Inferior parietal cortex (tissue), 1 donor: ENCODE measurements around the gene ABHD14A.

ENCODE experiments used
- DNase-seq: peaks from one replicate; pipeline ENCODE4 v3.0.0-alpha.2; 2016; ENCODE audit errors: extremely low spot score

Gene ABHD14A

GRCh38 chr3:51957520-51958205 is 17.2 kb upstream of the ABHD14A start:
- no peak for DNase-seq

GRCh38 chr3:51958603-51959521 is 16.0 kb upstream of the ABHD14A start:
- DNase-seq: no peak

DNA sequence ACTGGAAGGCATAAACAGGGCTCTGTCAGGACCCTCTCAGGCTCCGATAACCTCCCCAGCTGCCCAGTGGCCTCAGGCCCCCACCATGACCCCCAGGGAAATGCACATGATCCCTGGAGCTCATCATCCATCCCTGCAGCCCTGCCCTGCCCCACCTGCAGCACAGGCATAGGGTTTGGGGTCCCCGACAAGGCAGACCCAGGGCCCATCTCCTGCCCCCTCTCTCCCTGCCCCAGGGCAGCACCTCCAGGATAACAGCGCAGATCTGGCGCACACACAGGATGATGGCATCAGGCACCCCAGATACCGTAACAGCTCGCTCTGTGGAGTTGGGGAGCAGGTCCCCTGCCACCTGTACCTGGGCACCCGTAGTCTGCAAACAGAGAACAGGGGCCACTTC is 15.2 kb upstream of the ABHD14A start:
- no peak for DNase-seq

DNA sequence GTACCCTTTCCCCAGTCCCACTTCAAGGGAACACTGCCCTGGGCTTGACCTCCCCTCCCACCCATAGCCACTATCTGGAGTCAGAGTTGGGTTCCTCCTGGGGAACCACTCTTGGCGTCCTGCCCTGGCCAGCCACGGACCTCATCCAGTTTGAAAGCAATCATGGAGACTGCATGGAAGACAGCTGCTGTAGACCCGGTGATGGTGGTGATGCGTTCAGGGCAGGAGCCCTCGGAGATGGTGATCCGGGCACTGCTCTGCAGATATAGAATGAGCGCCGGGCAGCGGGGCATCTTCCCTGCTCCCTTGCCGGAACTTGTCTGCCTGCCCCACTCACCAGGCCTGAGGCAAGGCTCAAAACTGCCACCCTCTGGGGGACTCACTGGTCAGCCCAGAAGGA is 14.5 kb upstream of the ABHD14A start:
- no peak for DNase-seq

GRCh38 chr3:51961011-51961410 is 13.9 kb upstream of the ABHD14A start:
- no peak for DNase-seq

- no peak for DNase-seq
Measured at GRCh38 chr3:51961602-51962569, 13.0 kb upstream of the ABHD14A start.

DNA sequence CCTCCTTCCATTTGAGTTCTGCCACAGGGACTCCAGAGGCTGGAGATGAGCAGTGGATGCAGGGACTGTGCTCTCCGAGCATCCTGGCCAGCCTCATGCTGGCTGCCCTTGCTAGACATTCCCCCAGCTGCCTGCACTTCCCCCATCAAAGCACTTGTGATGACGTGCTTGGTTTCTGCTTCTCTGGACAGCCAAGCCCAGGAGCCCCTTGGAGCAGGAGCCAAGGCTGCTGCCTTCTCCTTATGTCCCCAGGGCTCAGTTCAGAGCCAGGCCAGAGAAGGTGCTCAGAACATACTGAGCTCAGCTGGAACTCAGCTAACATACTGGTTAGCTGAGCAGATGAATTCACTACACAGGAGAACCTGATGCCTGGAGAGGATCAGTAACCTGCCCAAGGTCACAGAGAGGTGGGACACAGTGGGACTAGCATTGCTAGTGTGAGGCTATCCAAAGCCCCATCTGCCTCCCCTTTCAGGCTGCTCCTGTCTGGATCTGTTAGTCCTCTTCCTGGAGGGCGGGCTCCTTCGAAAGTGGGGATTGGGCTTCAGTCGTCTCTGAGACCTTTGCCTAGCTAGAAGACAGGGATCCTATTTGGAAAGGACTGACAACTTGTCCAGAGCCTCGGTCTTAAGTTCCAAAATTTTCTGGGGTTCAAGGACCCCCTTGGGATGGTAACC is 11.9 kb upstream of the ABHD14A start:
- DNase-seq: no peak

GRCh38 chr3:51963951-51964451 is 10.9 kb upstream of the ABHD14A start:
- DNase-seq: no peak

- no peak for DNase-seq
Measured at GRCh38 chr3:51964521-51964920, 10.3 kb upstream of the ABHD14A start.

DNA sequence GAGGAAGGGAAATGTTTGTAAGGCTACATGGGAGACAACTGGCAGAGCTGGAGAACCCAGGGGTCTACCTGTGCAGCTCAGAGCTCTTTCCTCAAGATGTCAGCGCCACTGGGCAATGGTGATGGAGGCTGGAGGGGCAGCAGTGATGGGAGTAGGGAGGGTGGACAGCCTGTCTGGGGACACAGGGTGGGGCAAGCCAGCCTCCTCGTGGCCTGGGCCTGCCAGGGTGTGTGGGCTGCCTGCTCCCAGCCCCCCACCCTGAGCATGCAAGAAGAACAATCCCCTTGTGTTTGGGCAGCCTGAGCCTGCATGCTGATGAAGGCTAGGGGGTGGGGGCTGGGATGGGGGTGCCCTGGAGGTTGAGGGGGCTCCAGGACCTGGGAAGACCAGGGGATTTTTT is 8.8 kb upstream of the ABHD14A start:
- no peak for DNase-seq

GRCh38 chr3:51966486-51966885 is 8.4 kb upstream of the ABHD14A start:
- no peak for DNase-seq

GRCh38 chr3:51966922-51967383 is 7.9 kb upstream of the ABHD14A start:
- DNase-seq: no peak

GRCh38 chr3:51967384-51968169 is 7.3 kb upstream of the ABHD14A start, which contains the start of gene PCBP4:
Gene PCBP4 (minus strand): TSS chr3:51967454. CDS start chr3:51961240, 6,214 bp downstream.
- DNase-seq: peak; percentile 67

GRCh38 chr3:51968170-51968775 is 6.6 kb upstream of the ABHD14A start:
- DNase-seq: no peak

DNA sequence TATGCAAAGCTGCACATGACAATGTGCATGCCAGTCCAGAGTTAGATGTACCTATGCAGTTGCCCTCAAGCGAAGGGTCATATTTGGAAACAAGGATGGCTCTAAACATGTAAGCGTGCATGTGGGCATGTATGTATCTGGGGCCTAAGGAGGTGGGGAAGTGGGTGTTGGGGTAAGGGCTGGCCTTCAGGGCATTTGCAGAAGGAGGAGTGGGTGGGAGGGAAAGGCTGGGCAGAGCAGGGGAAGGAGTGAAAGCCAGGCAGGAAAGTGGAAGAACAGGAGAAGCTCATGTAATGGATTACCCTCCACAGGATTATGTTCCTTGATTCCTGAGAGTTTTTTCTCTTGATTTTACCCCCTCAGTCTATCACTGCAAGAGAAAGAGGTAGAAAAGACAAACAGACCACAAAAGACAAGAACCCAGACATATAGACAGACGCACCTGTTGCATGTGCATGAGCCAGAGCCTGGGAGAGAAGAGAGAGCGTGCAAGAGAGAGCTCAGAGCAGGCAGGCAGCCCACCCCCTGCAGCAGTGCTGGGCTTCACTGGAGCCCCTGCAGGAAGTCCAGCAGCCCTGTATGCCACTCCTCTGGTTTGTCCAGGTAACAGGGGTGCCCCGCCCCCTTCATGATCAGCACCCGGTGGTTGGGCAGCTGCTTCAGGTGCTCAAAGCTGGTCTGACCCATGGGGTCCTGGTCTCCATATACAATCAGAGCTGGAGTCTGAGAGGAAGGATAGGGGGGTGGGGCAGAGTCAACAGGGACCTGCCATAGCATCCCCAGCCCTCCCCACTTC is 5.8 kb upstream of the ABHD14A start:
- no peak for DNase-seq

- no peak for DNase-seq
Measured at GRCh38 chr3:51969841-51970240, 5.0 kb upstream of the ABHD14A start.

DNA sequence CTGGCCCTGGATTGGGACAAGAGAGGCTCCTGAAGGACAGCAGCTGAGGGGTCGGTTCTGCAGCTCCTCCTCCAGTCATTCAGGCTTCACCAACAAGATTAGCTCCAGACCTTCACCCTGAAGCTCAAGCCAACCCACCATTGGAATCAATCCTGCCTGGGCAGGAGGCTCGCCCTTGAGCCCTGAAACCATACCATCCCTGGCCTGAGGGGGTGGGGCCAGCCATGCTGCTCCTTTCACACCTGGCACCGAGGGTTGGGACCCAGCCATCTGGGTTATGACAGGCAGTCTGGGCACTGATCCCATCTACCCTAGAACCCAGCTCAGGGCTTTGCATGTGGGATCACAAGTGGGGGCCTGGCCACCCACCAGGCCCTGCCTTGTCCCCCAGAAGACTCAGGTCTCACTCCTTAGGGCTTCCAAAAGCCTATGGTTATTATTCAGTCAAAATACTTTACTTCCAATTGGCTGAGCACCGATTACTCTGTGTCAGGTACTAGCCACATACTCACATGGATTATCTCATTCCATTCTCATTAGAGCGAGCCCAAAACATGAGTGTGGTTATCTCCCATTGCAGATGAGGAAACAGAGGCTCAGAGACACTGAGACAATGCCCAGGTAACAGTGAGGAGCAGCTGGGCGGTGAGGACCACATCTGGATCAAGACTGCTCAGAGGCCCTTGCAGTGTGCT is 4.1 kb upstream of the ABHD14A start:
- DNase-seq: no peak

- no peak for DNase-seq
Measured at GRCh38 chr3:51971350-51971749, 3.5 kb upstream of the ABHD14A start.
